GM12874 (cell line): ENCODE data around the gene PRR23E.

Source experiments
- TF ChIP-seq, protein P1 (sequence below): IDR thresholded peaks from 2 replicates; pipeline ENCODE4 v1.5.1; 2011; ENCODE audit warnings: low read depth, mild to moderate bottlenecking, control low read depth, low read length, moderate library complexity; ENCODE audit not compliant: insufficient read depth

PRR23E gene

DNA sequence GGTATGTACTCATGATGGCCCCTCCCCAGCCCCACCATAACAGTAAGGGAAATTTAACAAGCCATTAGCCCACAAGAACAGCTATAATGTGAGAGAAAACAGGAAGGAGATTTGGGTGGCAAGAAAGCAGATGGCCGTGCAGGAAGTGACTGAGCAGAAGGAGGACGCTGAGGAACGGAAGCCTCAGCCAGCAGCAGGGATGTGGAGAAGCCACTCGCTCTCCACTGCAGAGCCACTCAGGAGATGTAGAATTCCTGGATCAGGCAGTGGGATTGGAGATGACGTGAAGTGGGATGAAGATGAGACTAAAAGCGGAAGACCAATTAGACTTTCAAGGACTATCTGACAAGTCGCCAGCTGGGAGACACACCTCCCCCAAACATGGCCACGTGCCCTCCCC is 31.2 kb downstream of the PRR23E start:
- TF ChIP-seq, protein P1, sequence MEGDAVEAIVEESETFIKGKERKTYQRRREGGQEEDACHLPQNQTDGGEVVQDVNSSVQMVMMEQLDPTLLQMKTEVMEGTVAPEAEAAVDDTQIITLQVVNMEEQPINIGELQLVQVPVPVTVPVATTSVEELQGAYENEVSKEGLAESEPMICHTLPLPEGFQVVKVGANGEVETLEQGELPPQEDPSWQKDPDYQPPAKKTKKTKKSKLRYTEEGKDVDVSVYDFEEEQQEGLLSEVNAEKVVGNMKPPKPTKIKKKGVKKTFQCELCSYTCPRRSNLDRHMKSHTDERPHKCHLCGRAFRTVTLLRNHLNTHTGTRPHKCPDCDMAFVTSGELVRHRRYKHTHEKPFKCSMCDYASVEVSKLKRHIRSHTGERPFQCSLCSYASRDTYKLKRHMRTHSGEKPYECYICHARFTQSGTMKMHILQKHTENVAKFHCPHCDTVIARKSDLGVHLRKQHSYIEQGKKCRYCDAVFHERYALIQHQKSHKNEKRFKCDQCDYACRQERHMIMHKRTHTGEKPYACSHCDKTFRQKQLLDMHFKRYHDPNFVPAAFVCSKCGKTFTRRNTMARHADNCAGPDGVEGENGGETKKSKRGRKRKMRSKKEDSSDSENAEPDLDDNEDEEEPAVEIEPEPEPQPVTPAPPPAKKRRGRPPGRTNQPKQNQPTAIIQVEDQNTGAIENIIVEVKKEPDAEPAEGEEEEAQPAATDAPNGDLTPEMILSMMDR: no peak

- TF ChIP-seq, protein P1: no peak
Observed at GRCh38 chr3:127226457-127226856, 33.5 kb downstream of the PRR23E start.

GRCh38 chr3:127226946-127227842 is 34.3 kb downstream of the PRR23E start:
- TF ChIP-seq, protein P1: no peak

DNA sequence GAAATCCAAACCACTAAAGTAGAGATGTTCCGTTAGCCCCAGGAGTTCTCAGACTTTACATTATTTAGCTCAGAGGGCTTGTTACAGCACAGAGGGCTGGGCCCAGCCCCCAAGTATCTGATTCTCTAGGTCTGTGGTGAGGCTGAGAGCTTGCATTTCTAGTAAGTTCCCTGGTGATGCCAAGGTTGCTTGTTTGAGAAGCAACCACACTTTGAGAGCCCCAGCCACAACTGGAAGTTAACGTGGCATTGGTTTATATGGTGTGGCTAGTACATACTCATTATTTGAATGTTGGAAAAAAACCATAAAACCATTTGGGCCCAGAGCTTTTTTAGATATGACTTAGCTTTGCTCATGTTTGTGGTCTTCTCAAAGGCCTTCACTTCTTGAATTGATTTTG is 35.9 kb downstream of the PRR23E start:
- TF ChIP-seq, protein P1: no peak

DNA sequence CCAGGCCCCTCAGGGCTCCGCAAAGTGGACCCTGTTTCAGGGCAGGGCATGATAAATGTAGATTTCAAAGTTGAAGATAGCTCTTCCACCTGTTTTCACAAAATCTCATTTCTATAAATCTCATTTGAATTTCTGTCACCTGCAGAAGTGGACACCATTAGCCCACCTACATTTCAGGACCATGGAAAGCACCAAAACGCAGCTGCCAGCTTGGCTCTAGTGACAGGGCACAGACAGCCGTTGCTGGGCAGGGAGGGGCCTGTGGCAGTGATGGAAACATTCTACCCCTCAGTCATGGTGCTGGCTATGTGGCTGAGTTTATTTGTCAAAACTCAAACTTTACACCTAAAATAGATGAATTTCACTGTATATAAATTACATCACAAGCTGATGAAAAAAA is 40.4 kb downstream of the PRR23E start:
- TF ChIP-seq, protein P1: no peak

DNA sequence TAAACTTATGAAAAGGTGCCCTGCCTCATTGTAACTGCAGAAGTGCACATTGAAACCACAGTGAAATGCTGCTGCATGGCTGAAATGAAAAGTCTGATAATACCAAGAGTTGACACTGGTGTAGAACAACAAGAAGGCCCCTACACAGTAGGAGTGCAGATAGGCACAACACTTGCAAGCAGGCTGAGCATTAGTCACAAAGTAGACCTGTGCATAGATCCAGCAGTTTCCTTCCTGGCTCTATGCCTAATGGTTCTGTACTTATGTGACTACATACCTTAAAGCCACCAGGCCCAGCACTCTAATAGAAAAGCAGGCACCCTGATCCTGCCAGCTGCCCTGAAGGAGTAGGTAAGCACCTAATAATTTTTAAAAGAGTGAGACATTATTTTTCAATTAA is 41.8 kb downstream of the PRR23E start:
- TF ChIP-seq, protein P1: no peak

DNA sequence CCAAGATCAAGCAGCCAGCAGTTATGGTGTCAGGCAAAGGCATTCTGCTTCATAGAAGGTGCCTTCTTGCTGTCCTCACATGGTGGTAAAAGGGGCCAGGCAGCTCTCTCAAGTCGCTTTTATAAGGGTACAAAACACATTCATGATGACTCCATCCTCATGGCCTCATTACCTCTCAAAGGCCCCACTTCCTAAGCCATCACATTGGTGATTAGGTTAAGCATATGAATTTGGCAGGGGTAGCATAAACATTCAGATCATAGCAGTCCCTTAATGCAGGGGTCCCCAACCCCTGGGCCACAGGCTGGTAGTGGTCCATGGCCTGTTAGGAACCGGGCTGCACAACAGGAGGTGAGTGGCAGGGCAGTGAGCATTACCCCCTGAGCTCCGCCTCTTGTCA is 42.8 kb downstream of the PRR23E start:
- TF ChIP-seq, protein P1: no peak
